Caki2 (cell line): Measurements from ENCODE around the gene TSPAN5. TPM values are rescaled to one million over a fixed set of nuclear protein-coding genes. Genes with fewer than 3 reads are reported as not detected.

Source experiments
- DNase-seq: peaks from one replicate; pipeline ENCODE4 v3.0.0-alpha.2; 2015; ENCODE audit warnings: low read depth
- in situ Hi-C: cut with HindIII; loops from 2 replicates; pipeline ENCODE4 v1.10.0; 2016; ENCODE audit warnings: low sequenced_read_pairs, low pct_unique_long_range_greater_than_20kb, mixed read lengths
- total RNA-seq: library from RNA; depleted of rRNA; stranded (reverse); fragments of >200 nt; shearing (Covaris generic); gene quantifications from 2 replicates; pipeline ENCODE4 v1.2.3, GENCODE V29; 2014; ENCODE audit warnings: low replicate concordance

TSPAN5 gene
- total RNA-seq, 1 experiment from 2014 or later = 4.5 TPM

GRCh38 chr4:98677799-98678198 is 19.4 kb upstream of the TSPAN5 start:
- in situ Hi-C loops = no loop called here
- no peak for DNase-seq

- in situ Hi-C loops = no loop called here
- DNase-seq = no peak
Observed at GRCh38 chr4:98674404-98675173, 16.2 kb upstream of the TSPAN5 start.

GRCh38 chr4:98673978-98674377 is 15.6 kb upstream of the TSPAN5 start:
- no peak for DNase-seq
- in situ Hi-C loops = no loop called here

- in situ Hi-C loops = no loop called here
- DNase-seq = no peak
Observed at GRCh38 chr4:98673288-98673644, 14.9 kb upstream of the TSPAN5 start.

GRCh38 chr4:98672583-98673287 is 14.3 kb upstream of the TSPAN5 start:
- DNase-seq = no peak
- in situ Hi-C loops = no loop called here

- DNase-seq = no peak
- in situ Hi-C loops = no loop called here
Observed at GRCh38 chr4:98671131-98671530, 12.7 kb upstream of the TSPAN5 start.

- no peak for DNase-seq
- in situ Hi-C loops = no loop called here
Observed at GRCh38 chr4:98670186-98670585, 11.8 kb upstream of the TSPAN5 start.

GRCh38 chr4:98669577-98669976 is 11.2 kb upstream of the TSPAN5 start:
- in situ Hi-C loops = no loop called here
- DNase-seq = no peak

GRCh38 chr4:98664959-98665358 is 6.5 kb upstream of the TSPAN5 start:
- no peak for DNase-seq
- in situ Hi-C loops = no loop called here

GRCh38 chr4:98663226-98664006 is 5.0 kb upstream of the TSPAN5 start:
- DNase-seq = no peak

GRCh38 chr4:98662626-98663225 is 4.3 kb upstream of the TSPAN5 start:
- in situ Hi-C loops = no loop called here
- DNase-seq = no peak

More at GRCh38 chr4:98663226-98664006, 5.0 kb upstream of the TSPAN5 start:
- in situ Hi-C loops = no loop called here

GRCh38 chr4:98662055-98662453 is 3.6 kb upstream of the TSPAN5 start:
- in situ Hi-C loops = no loop called here
- DNase-seq = no peak

- no peak for DNase-seq
- in situ Hi-C loops = no loop called here
Observed at GRCh38 chr4:98661371-98662054, 3.1 kb upstream of the TSPAN5 start.

GRCh38 chr4:98659741-98660462 is 1.5 kb upstream of the TSPAN5 start:
- peak; percentile 50 for DNase-seq
- in situ Hi-C loops = no loop called here

- in situ Hi-C loops = no loop called here
Observed at GRCh38 chr4:98659106-98659592, 738 bp upstream of the TSPAN5 start.

GRCh38 chr4:98657531-98658286 is 702 bp downstream of the TSPAN5 start:
- peak; percentile 56 for DNase-seq
- in situ Hi-C loops = no loop called here

More at GRCh38 chr4:98659106-98659592, 738 bp upstream of the TSPAN5 start:
- DNase-seq = no peak

- DNase-seq = no peak
- in situ Hi-C loops = no loop called here
Observed at GRCh38 chr4:98656886-98657285, 1.5 kb downstream of the TSPAN5 start.
